GM18519 (cell line): ENCODE measurements around the gene TM7SF3.

Experiments used
- ATAC-seq: cut with Tn5 transposase; IDR thresholded peaks from one replicate; pipeline ENCODE4 v1.9.1; 2021; ENCODE audit warnings: mild to moderate bottlenecking, moderate library complexity; ENCODE audit not compliant: unreplicated experiment, low FRiP score

TM7SF3 gene

GRCh38 chr12:26937443-26937862, 76.7 kb downstream of the TM7SF3 start:
- ATAC-seq, result no peak

GRCh38 chr12:26936559-26937442, 77.4 kb downstream of the TM7SF3 start:
- no peak for ATAC-seq

- no peak for ATAC-seq
These were observed 78.4 kb downstream of the TM7SF3 start for GRCh38 chr12:26935636-26936378.

GRCh38 chr12:26929590-26929989, 84.6 kb downstream of the TM7SF3 start:
- no peak for ATAC-seq

- ATAC-seq, result no peak
These were observed 85.5 kb downstream of the TM7SF3 start for GRCh38 chr12:26928661-26929060.
